GM12873 (cell line): ENCODE data around the gene HOGA1.
A peak's percentile ranks its signal among the peaks of the same experiment; 100 is the strongest.

ENCODE experiments used
- CTCF ChIP-seq: IDR thresholded peaks from 2 replicates; pipeline ENCODE4 v1.5.1; 2012; ENCODE audit warnings: low read depth, mild to moderate bottlenecking, moderate library complexity, low read length, control low read depth; ENCODE audit not compliant: insufficient read depth; ENCODE audit errors: missing control alignments

HOGA1 gene

GRCh38 chr10:97548828-97549455, 35.2 kb upstream of the HOGA1 start:
- TF ChIP-seq CTCF = no peak

GRCh38 chr10:97549587-97550322, 34.4 kb upstream of the HOGA1 start:
- TF ChIP-seq CTCF = no peak

GRCh38 chr10:97550336-97551149, 33.6 kb upstream of the HOGA1 start:
- no peak for TF ChIP-seq CTCF

DNA sequence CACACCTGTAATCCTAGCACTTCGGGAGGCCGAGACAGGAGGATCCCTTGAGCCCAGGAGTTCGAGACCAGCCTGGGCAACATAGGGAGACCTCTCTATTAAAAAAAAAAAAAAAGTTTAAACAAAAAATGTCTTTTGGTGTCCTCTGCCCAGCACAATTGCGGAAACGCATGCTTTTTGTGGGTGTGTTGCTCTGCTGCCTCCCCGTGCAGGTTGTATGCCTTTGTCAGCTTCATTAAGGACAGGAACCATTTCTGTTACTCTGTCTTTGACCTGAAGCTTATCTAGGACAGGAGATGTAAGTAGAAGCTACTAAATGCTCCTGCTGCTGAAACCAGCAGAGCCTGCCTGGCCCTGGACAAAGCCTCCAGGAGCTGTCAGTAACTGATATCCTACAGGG, 32.9 kb upstream of the HOGA1 start:
- TF ChIP-seq CTCF = no peak

DNA sequence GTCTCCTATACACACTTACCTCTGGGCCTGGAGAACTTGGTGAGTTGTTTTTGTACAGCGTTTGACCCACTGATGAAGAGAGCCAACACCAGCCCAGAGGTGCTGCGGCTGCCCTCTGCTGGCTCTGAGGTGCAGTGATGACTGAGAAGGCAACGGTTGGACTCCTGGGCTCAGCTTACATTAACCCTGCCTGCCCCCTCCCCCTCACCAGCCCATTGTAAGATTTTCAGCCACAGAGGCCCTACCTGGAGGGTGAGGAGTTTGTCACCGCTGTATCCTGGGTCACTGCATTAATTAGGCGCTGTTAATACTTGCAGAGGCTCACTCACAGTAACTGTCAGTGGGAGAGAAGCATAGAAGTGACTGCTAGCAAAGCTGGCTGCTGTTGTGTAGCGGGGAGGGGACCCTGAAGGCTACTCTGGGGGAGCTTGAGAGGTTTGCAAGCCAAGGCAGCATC, 30.6 kb upstream of the HOGA1 start:
- TF ChIP-seq CTCF = peak; percentile 77

DNA sequence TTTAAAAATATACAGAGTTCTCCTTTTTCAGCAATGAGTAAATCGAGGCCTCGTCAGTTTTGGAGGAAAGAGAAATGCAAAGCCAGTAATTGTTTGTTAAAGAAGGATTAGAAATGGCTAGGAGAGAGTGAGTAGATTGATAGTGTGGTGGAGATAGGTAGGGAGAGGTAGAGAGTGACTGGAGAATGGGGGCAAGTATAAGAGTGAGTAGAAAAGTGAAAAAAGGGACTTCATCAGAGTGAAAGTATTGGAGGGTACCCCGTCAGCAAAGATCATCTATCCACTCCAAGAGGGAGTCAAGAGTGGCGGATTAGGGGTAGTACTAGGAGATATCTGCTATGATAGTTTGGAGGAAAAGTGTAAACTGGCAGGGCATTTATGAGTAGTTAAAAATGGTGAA, 20.9 kb upstream of the HOGA1 start:
- TF ChIP-seq CTCF = no peak

DNA sequence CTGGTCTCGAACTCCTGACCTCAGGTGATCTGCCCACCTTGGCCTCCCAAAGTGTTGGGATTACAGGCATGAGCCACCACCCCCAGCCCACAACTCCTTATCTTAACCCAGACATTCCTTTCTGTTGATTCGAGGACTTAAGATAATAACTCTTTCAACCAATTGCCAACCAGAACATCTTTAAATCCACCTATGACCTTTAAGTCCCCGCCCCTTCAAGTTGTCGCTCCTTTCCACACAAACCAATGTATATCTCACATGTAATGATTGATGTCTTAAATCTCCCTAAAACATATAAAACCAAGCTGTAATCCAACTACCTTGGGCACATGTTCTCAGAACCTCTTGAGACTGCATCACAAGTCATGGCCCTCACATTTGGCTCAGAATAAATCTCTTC, 19.4 kb upstream of the HOGA1 start:
- no peak for TF ChIP-seq CTCF
